H9 (cell line): ENCODE measurements around the gene PGS1. TPM values are rescaled to one million over a fixed set of nuclear protein-coding genes. Genes with fewer than 3 reads are reported as not detected.

Experiments used
- DNase-seq: peaks from one replicate; pipeline ENCODE4 v3.0.0-alpha.2; 2017
- H2AFZ ChIP-seq: one replicate; pipeline ENCODE4 v1.6.1; 2013; ENCODE audit warnings: mild to moderate bottlenecking, low read length, control low read depth, moderate library complexity
- H2AK5ac ChIP-seq: 2 replicates; pipeline ENCODE4 v1.6.1; 2013; ENCODE audit warnings: low read length, control low read depth, mixed read lengths; ENCODE audit not compliant: insufficient read length
- H2BK120ac ChIP-seq: one replicate; pipeline ENCODE4 v1.6.1; 2013; ENCODE audit warnings: low read depth, mild to moderate bottlenecking, low read length, control low read depth, inconsistent platforms; ENCODE audit not compliant: poor library complexity, severe bottlenecking
- H2BK12ac ChIP-seq: 2 replicates; pipeline ENCODE4 v1.6.1; 2013; ENCODE audit warnings: low read length, control low read depth, mixed read lengths, low read depth; ENCODE audit not compliant: insufficient read length
- H2BK15ac ChIP-seq: 2 replicates; pipeline ENCODE4 v1.6.1; 2013; ENCODE audit warnings: low read depth, low read length, control low read depth
- H2BK20ac ChIP-seq: one replicate; pipeline ENCODE4 v1.6.1; 2013; ENCODE audit warnings: low read depth, mild to moderate bottlenecking, low read length, control low read depth, inconsistent platforms; ENCODE audit not compliant: poor library complexity, severe bottlenecking
- H2BK5ac ChIP-seq: 2 replicates; pipeline ENCODE4 v1.6.1; 2013; ENCODE audit warnings: low read length, control low read depth, mixed read lengths; ENCODE audit not compliant: insufficient read length
- H3K14ac ChIP-seq: 2 replicates; pipeline ENCODE4 v1.6.1; 2013; ENCODE audit warnings: low read length, control low read depth; ENCODE audit not compliant: insufficient read depth
- H3K18ac ChIP-seq: 2 replicates; pipeline ENCODE4 v1.6.1; 2013; ENCODE audit warnings: low read depth, mild to moderate bottlenecking, mixed read lengths, low read length, control low read depth; ENCODE audit not compliant: insufficient read length
- H3K23ac ChIP-seq: 2 replicates; pipeline ENCODE4 v1.6.1; 2013; ENCODE audit warnings: low read length, control low read depth, mixed read lengths, low read depth; ENCODE audit not compliant: insufficient read length
- H3K23me2 ChIP-seq: 2 replicates; pipeline ENCODE4 v1.6.1; 2013; ENCODE audit warnings: low read depth, mild to moderate bottlenecking, mixed read lengths, low read length, control low read depth; ENCODE audit not compliant: insufficient read length, poor library complexity, severe bottlenecking
- H3K27ac ChIP-seq: 2 replicates; pipeline ENCODE4 v1.5.1; 2013; ENCODE audit warnings: low read length, control low read depth, mixed read lengths, low read depth; ENCODE audit not compliant: insufficient read length
- H3K27me3 ChIP-seq: 2 replicates; pipeline ENCODE4 v1.6.1; 2013; ENCODE audit warnings: low read length, control low read depth, inconsistent platforms; ENCODE audit not compliant: insufficient read depth
- H3K4ac ChIP-seq: 2 replicates; pipeline ENCODE4 v1.6.1; 2013; ENCODE audit warnings: low read depth, mild to moderate bottlenecking, control low read depth, inconsistent platforms, low read length, moderate library complexity
- H3K4me1 ChIP-seq: 2 replicates; pipeline ENCODE4 v1.6.1; 2013; ENCODE audit warnings: low read length, control low read depth, inconsistent platforms; ENCODE audit not compliant: insufficient read depth
- H3K4me2 ChIP-seq: 2 replicates; pipeline ENCODE4 v1.6.1; 2013; ENCODE audit warnings: low read length, control low read depth, mixed read lengths; ENCODE audit not compliant: insufficient read length, insufficient read depth
- H3K56ac ChIP-seq: 2 replicates; pipeline ENCODE4 v1.6.1; 2013; ENCODE audit warnings: low read depth, mild to moderate bottlenecking, mixed read lengths, low read length, control low read depth; ENCODE audit not compliant: insufficient read length
- H3K79me1 ChIP-seq: 2 replicates; pipeline ENCODE4 v1.6.1; 2013; ENCODE audit warnings: low read depth, mild to moderate bottlenecking, moderate library complexity, low read length, control low read depth, inconsistent platforms; ENCODE audit not compliant: insufficient read depth, poor library complexity, severe bottlenecking
- H3K79me2 ChIP-seq: 2 replicates; pipeline ENCODE4 v1.6.1; 2013; ENCODE audit warnings: low read length, control low read depth, inconsistent platforms; ENCODE audit not compliant: insufficient read depth
- H3K9ac ChIP-seq: 2 replicates; pipeline ENCODE4 v1.6.1; 2013; ENCODE audit warnings: low read length, control low read depth, mixed read lengths; ENCODE audit not compliant: insufficient read length; ENCODE audit errors: extremely low read depth
- H3K9me3 ChIP-seq: one replicate; pipeline ENCODE4 v1.6.1; 2013; ENCODE audit warnings: low read depth, low read length, inconsistent platforms; ENCODE audit not compliant: control insufficient read depth
- H3T11ph ChIP-seq: one replicate; pipeline ENCODE4 v1.6.1; 2013; ENCODE audit warnings: mild to moderate bottlenecking, low read length, control low read depth, inconsistent platforms
- H4K20me1 ChIP-seq: one replicate; pipeline ENCODE4 v1.6.1; 2013; ENCODE audit not compliant: control insufficient read depth, insufficient read length, insufficient read depth
- H4K5ac ChIP-seq: 2 replicates; pipeline ENCODE4 v1.6.1; 2013; ENCODE audit warnings: low read depth, mild to moderate bottlenecking, mixed read lengths, low read length, control low read depth; ENCODE audit not compliant: insufficient read length
- H4K8ac ChIP-seq: replicated peaks from 2 replicates; pipeline ENCODE4 v1.6.1; 2013; ENCODE audit warnings: low read length, control low read depth, mixed read lengths, low read depth; ENCODE audit not compliant: insufficient read length
- H4K91ac ChIP-seq: 2 replicates; pipeline ENCODE4 v1.6.1; 2013; ENCODE audit warnings: low read depth, mild to moderate bottlenecking, moderate library complexity, mixed read lengths, low read length, control low read depth; ENCODE audit not compliant: insufficient read length
- H3K27ac Mint-ChIP-seq, 3 experiments: 2 replicates in 2 of 3; 3 replicates in 1 of 3; pipeline ENCODE4 v1.8.0; 2020 to 2021; ENCODE audit warnings: mixed read lengths in 3 of 3, mild to moderate bottlenecking in 1 of 3, moderate library complexity in 1 of 3
- H3K27me3 Mint-ChIP-seq: 2 replicates; pipeline ENCODE4 v1.8.0; 2021; ENCODE audit warnings: low read depth, mild to moderate bottlenecking, moderate library complexity, mixed read lengths
- H3K36me3 Mint-ChIP-seq, 3 experiments: 2 replicates in 2 of 3; 3 replicates in 1 of 3; pipeline ENCODE4 v1.8.0; 2020 to 2021; ENCODE audit warnings: low read depth in 3 of 3, mixed read lengths in 3 of 3; ENCODE audit not compliant: insufficient read depth in 1 of 3
- H3K4me1 Mint-ChIP-seq, 2 experiments: 2 replicates each; pipeline ENCODE4 v1.8.0; 2020; ENCODE audit warnings: mixed read lengths in 2 of 2
- H3K4me3 Mint-ChIP-seq, 2 experiments: 2 replicates in 1 of 2; 3 replicates in 1 of 2; pipeline ENCODE4 v1.8.0; 2020 to 2021; ENCODE audit warnings: mild to moderate bottlenecking in 2 of 2, mixed read lengths in 2 of 2, moderate library complexity in 1 of 2
- H3K9me3 Mint-ChIP-seq, 2 experiments: 2 replicates in 1 of 2; 3 replicates in 1 of 2; pipeline ENCODE4 v1.8.0; 2020; ENCODE audit warnings: mild to moderate bottlenecking in 2 of 2, mixed read lengths in 2 of 2, moderate library complexity in 1 of 2
- CTCF ChIP-seq: fragments of 200-600 bp; sonication (generic); conservative IDR thresholded peaks from 3 replicates; pipeline ENCODE4 v1.8.0; 2021; ENCODE audit warnings: antibody characterized with exemption, mild to moderate bottlenecking
- WGBS: extraction: QIAGEN DNeasy Blood & Tissue Kit; methylation state at CpG from one replicate; pipeline ENCODE4 v1.1.7; 2013; ENCODE audit warnings: missing lambda C conversion rate, low lambda C conversion rate, mixed read lengths; ENCODE audit not compliant: insufficient read length; ENCODE audit errors: extremely low coverage; 5-methylcytosine and 5-hydroxymethylcytosine counted together
- total RNA-seq: library from RNA; stranded (reverse); gene quantifications from 2 replicates; pipeline ENCODE4 v1.2.1, GENCODE V29; 2021

The PGS1 gene
- total RNA-seq, 1 experiment from 2014 or later, result 45.7 TPM

- Histone ChIP-seq H2AK5ac (no peak overlapping the region), H4K5ac (no peak overlapping the region), H2BK12ac (no peak overlapping the region), H4K91ac (no peak overlapping the region), H2BK20ac (no peak overlapping the region), H4K20me1 (no peaks in the 10 kb centered on the region), H3K4me1 (no peaks in the 10 kb centered on the region; the same call in 1 of the 2 replicates), H3K18ac (no peak overlapping the region), H3K79me2 (no peaks in the 10 kb centered on the region), H3K23ac (no peak overlapping the region), H3K27ac (no peak overlapping the region), H3K9me3 (no peaks in the 10 kb centered on the region), H3K56ac (no peak overlapping the region), H3K27me3 (no peaks in the 10 kb centered on the region), H3K4me2 (no peak overlapping the region), H3K9ac (no peak overlapping the region), H3K14ac (no peak overlapping the region), H3K79me1 (no peaks in the 10 kb centered on the region), H2BK5ac (no peak overlapping the region), H4K8ac (no peak overlapping the region), H2BK120ac (no peak overlapping the region), H3T11ph (no peak overlapping the region), H2BK15ac (no peak overlapping the region), H3K23me2 (no peaks in the 10 kb centered on the region), H2AFZ (no peak overlapping the region), H3K4ac (no peak overlapping the region)
- TF ChIP-seq CTCF, result no peak
- H3K36me3 Mint-ChIP-seq, result peaks cover 0 to 6% (median 0%) of the 10 kb centered on the region in 3 experiments; a peak in 2 of 7 replicates
- H3K27me3 Mint-ChIP-seq, result peaks cover 7% of the 10 kb centered on the region
- H3K9me3 Mint-ChIP-seq, result peaks cover 10 to 13% of the 10 kb centered on the region in 2 experiments; a peak in 4 of 5 replicates
- peak overlapping the region in 1 of 2 experiments; percentile 26; a peak in 1 of 5 replicates for H3K4me3 Mint-ChIP-seq
- H3K4me1 Mint-ChIP-seq, result peaks cover 8 to 22% of the 10 kb centered on the region in 2 experiments
- no CpG with 5 or more reads among the region's 10 CpGs for WGBS
- no peak for DNase-seq
- peak overlapping the region in 1 of 3 experiments; percentile 68; a peak in 1 of 7 replicates for H3K27ac Mint-ChIP-seq
These were observed 59.8 kb downstream of the PGS1 start for GRCh38 chr17:78438271-78438691.
